ENCODE results near the gene PRICKLE2. TPM values are rescaled to one million over a fixed set of nuclear protein-coding genes. Genes with fewer than 3 reads are reported as not detected.

PRICKLE2 gene
- polyA plus RNA-seq, 1 donor (not counting 4 experiments of a cell fraction or from before 2014, with no cell fraction given) = 7.8 TPM

DNA sequence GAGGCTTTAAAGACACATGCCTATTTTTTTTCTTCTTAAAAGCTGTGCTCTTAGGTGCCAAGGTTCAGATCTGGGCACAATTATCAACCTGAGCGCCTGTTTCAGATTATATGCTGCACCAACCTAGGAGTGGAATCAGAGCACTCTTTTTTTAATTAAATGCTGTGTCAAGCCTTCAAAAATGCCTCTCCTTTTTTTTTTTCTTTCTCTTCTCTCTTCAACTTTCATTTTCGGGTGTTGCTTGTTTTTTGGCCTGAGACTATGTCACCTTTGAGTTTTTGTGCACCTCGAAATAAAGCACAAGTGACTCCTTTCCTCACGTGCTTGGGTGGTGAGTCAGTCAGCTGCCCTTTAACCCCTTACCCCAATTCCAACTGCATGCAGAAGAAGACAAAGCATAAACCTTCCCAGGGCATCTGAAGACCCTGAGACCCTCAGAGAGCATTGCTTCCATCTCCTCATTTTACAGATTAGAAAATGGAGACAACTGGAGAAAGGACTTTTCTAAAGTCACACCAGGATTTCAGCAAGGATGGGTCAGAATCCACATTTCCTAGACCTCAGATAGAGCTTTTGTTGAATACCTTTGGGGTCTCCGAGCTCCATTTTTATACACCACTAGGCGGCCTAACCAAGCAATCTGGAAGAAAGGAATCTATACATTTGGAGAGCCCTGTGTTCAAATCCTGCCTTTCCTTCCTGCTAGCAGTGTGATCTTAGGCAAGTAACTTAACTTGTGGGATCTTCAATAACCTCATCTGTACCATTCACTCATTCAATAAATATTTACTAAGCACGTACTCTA lies 631 bp upstream of the PRICKLE2 start:
- Histone ChIP-seq H3K9me1 (ENCODE audit: control insufficient read depth, extremely low read depth, insufficient read depth, low read length) (no peaks in the 10 kb centered on the region), H3K4me3 (ENCODE audit: control insufficient read depth in 2 of 3, extremely low read depth in 1 of 3, insufficient read depth in 2 of 3, low read depth in 1 of 3, low read length in 3 of 3) (peak overlapping the region in 2 of 3 experiments; percentile 23), H3K4me1 (ENCODE audit: control insufficient read depth, extremely low read depth, insufficient read depth, low read length) (peaks cover 14% of the 10 kb centered on the region), H3K4me2 (ENCODE audit: control insufficient read depth, extremely low read depth, insufficient read depth, low read depth, low read length) (peak overlapping the region; percentile 73), H3K9me3 (ENCODE audit: control insufficient read depth, low read depth, low read length) (no peaks in the 10 kb centered on the region), H3K36me3 (ENCODE audit: control insufficient read depth in 2 of 2, extremely low read depth in 1 of 2, insufficient read depth in 2 of 2, low read length in 2 of 2) (no peaks in the 10 kb centered on the region), H3K27me3 (ENCODE audit: control insufficient read depth, extremely low read depth, insufficient read depth, low read length) (no peaks in the 10 kb centered on the region), H3K9ac (ENCODE audit: control insufficient read depth, extremely low read depth, insufficient read depth, low read length) (peak overlapping the region; percentile 49), H2AFZ (ENCODE audit: control insufficient read depth, low read length) (no peak overlapping the region), H3K27ac (ENCODE audit: control insufficient read depth, insufficient read depth, low read length) (peak overlapping the region; percentile 29), H4K20me1 (ENCODE audit: control insufficient read depth, extremely low read depth, insufficient read depth, low read length) (no peaks in the 10 kb centered on the region), H3K79me2 (ENCODE audit: control insufficient read depth, insufficient read depth, low read length) (no peaks in the 10 kb centered on the region)
- TF ChIP-seq, protein P1, sequence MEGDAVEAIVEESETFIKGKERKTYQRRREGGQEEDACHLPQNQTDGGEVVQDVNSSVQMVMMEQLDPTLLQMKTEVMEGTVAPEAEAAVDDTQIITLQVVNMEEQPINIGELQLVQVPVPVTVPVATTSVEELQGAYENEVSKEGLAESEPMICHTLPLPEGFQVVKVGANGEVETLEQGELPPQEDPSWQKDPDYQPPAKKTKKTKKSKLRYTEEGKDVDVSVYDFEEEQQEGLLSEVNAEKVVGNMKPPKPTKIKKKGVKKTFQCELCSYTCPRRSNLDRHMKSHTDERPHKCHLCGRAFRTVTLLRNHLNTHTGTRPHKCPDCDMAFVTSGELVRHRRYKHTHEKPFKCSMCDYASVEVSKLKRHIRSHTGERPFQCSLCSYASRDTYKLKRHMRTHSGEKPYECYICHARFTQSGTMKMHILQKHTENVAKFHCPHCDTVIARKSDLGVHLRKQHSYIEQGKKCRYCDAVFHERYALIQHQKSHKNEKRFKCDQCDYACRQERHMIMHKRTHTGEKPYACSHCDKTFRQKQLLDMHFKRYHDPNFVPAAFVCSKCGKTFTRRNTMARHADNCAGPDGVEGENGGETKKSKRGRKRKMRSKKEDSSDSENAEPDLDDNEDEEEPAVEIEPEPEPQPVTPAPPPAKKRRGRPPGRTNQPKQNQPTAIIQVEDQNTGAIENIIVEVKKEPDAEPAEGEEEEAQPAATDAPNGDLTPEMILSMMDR (optimal IDR thresholded peaks at IDR 0.05 in 1 of 3, IDR thresholded peaks at IDR 0.05 in 1 of 3, conservative IDR thresholded peaks at IDR 0.05 in 1 of 3; ENCODE audit: extremely low read depth in 1 of 3, insufficient read depth in 2 of 3, low read length in 3 of 3) = no peak
- no peak for TF ChIP-seq EZH2 (IDR thresholded peaks at IDR 0.05; ENCODE audit: low read length)
- no peak for FAIRE-seq
- DNase-seq (ENCODE audit: low read depth, low spot score) = no peak
- dilution Hi-C loops (cut with MboI; ENCODE audit: extremely low pct_ligation_motif_present, low sequenced_read_pairs) = no loop called here

DNA sequence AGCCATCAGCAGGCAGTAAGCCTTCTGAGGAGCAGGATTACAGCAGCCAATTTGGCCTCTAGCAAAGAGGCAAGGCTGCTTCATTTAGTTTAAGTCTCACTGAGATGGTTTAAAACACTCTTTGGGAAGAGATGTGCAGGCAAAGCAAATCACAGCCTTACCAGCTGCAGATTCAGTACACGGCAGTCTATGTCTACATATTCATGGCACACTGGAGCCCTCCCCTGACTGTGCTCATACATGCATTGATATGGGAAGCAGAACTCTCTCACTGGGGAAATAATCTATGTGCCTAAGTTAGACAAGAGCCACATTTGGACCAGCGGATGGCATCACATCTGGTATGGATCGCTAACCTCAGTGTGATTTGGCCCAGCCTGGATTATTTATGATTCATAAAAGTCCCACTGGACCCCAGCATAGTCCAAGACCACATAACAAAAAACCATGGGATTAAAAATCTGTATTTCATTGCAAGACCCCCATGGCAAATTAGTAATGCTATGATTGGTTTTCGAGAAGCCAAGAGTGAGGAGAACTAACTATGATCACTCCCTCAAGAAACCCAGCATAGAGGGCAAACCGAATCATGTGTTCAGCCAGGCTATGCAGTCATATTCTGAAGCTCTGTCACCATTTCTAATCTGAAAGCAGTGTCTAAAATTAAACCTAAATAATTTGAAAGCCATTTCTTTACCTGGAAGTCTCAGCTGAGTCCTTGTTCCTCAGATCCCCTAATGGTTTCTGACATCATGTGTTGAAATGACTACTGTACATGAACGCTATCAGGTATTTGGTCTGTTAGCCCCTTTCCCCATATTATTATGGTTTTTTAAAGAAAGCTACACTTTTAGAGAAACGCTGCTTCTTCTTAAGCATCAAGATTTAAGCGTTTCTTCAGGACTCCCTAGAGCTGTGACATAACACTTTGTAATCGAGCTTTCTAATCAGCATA lies 1.2 kb downstream of the PRICKLE2 start:
- Histone ChIP-seq H2AFZ (ENCODE audit: control insufficient read depth, low read length) (no peak overlapping the region), H3K27me3 (ENCODE audit: control insufficient read depth, extremely low read depth, insufficient read depth, low read length) (no peaks in the 10 kb centered on the region), H3K4me1 (ENCODE audit: control insufficient read depth, extremely low read depth, insufficient read depth, low read length) (peaks cover 22% of the 10 kb centered on the region), H3K36me3 (ENCODE audit: control insufficient read depth in 2 of 2, extremely low read depth in 1 of 2, insufficient read depth in 2 of 2, low read length in 2 of 2) (no peaks in the 10 kb centered on the region), H3K4me3 (ENCODE audit: control insufficient read depth in 2 of 3, extremely low read depth in 1 of 3, insufficient read depth in 2 of 3, low read depth in 1 of 3, low read length in 3 of 3) (no peak overlapping the region), H3K79me2 (ENCODE audit: control insufficient read depth, insufficient read depth, low read length) (peaks cover 3% of the 10 kb centered on the region), H3K27ac (ENCODE audit: control insufficient read depth, insufficient read depth, low read length) (no peak overlapping the region), H4K20me1 (ENCODE audit: control insufficient read depth, extremely low read depth, insufficient read depth, low read length) (no peaks in the 10 kb centered on the region), H3K9ac (ENCODE audit: control insufficient read depth, extremely low read depth, insufficient read depth, low read length) (no peak overlapping the region), H3K9me3 (ENCODE audit: control insufficient read depth, low read depth, low read length) (no peaks in the 10 kb centered on the region), H3K4me2 (ENCODE audit: control insufficient read depth, extremely low read depth, insufficient read depth, low read depth, low read length) (no peak overlapping the region), H3K9me1 (ENCODE audit: control insufficient read depth, extremely low read depth, insufficient read depth, low read length) (no peaks in the 10 kb centered on the region)
- no peak for FAIRE-seq
- dilution Hi-C loops (cut with MboI; ENCODE audit: extremely low pct_ligation_motif_present, low sequenced_read_pairs) = no loop called here
- TF ChIP-seq, protein P1 (optimal IDR thresholded peaks at IDR 0.05 in 1 of 3, IDR thresholded peaks at IDR 0.05 in 1 of 3, conservative IDR thresholded peaks at IDR 0.05 in 1 of 3; ENCODE audit: extremely low read depth in 1 of 3, insufficient read depth in 2 of 3, low read length in 3 of 3) = peak in 1 of 3 experiments; percentile 56
- TF ChIP-seq EZH2 (IDR thresholded peaks at IDR 0.05; ENCODE audit: low read length) = no peak
- no peak for DNase-seq (ENCODE audit: low read depth, low spot score)
